NCI-H1694 treated with DMSO at 0.1 percent for 48 hours (cell line): ENCODE measurements around the gene ERC2.
"Not testable (repeated sequence)": the region's sequence is repeated elsewhere in the genome, so short reads cannot be mapped to it uniquely, and the experiment has no call there.

Source experiments
- DNase-seq: peaks from one replicate; lab custom pipeline; 2025; lab: John Stamatoyannopoulos, UW

The ERC2 gene

GRCh38 chr3:56122911-56123310 lies 345.4 kb downstream of the ERC2 start:
- no peak for DNase-seq

- DNase-seq = no peak
Observed at GRCh38 chr3:56121716-56122115, 346.6 kb downstream of the ERC2 start.

GRCh38 chr3:56119575-56120349 lies 348.5 kb downstream of the ERC2 start:
- no peak for DNase-seq

GRCh38 chr3:56118968-56119367 lies 349.3 kb downstream of the ERC2 start:
- no peak for DNase-seq

DNA sequence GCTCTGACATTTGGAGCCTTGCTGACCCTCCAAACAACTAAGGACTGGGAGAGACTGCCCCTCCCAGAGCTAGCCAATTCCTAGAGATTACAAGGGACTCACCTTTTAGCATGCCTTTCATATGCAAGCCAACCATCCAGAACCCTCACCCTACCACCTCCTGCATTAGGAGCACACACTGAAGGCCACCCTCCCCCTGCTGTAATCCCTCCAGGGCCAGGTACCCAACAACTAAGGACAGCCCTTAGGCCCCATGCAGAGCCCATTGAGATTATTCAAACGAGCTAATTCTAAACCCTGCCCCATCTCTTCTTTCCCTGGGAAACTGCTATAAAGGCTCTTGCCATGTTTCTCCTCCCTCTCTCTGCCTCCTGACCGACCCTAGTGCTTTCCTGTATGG lies 352.6 kb downstream of the ERC2 start:
- no peak for DNase-seq

- DNase-seq = no peak
Observed at GRCh38 chr3:56115199-56115598, 353.1 kb downstream of the ERC2 start.

GRCh38 chr3:56113908-56114307 lies 354.4 kb downstream of the ERC2 start:
- no peak for DNase-seq

GRCh38 chr3:56113231-56113630 lies 355.0 kb downstream of the ERC2 start:
- DNase-seq = no peak

DNA sequence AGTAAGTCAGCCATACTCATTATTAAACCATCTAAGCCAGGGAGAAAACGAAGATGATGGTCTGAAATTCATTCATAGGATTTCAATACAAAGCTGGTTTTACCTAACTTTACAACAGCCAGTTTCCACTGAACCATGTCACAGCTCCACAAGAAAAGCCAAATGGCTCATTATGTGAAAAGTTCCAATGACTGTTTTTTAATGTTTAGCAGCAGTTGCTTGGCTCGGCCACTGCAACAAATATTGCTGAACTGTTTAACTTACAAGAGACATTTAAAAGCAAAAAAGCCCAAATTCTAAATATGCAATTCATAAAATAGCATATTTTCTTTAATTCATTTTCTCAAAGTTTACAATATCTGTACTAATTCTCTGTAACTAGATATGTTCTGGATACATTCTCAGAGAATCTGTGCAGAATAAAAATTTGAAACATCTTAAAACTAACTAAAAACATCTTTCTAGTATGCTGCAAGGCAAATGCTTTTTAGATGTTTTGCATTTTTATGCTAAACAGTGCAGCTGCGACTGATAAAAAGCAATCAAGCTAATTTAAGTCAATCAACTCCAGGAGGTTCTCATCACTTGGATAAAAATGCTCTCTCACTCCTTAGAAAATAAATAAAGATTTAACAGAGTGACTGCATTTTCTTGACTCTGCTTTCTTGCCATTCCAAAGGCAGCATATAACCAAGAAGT lies 356.5 kb downstream of the ERC2 start:
- no peak for DNase-seq

DNA sequence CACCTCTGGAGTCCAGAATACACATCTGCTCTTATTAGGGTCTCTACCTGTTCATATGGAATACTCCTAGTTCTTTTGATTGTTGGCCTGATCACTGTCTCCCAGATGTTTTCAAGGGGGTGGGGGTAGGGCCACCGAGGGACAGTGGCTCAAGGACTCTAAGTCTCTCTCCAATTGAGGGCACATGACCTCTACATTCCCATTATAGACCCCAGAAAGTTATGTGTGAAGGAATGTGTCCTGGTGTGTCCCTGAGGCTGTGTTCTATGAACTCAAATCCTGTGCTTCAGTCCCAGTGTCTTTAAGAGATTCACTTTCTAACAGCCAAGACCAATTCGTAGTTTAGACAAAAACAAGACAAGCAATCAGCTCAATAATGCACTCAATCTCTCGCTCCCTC lies 357.4 kb downstream of the ERC2 start:
- no peak for DNase-seq

GRCh38 chr3:56107157-56107556 lies 361.1 kb downstream of the ERC2 start:
- no peak for DNase-seq

GRCh38 chr3:56102032-56102431 lies 366.2 kb downstream of the ERC2 start:
- DNase-seq = no peak

DNA sequence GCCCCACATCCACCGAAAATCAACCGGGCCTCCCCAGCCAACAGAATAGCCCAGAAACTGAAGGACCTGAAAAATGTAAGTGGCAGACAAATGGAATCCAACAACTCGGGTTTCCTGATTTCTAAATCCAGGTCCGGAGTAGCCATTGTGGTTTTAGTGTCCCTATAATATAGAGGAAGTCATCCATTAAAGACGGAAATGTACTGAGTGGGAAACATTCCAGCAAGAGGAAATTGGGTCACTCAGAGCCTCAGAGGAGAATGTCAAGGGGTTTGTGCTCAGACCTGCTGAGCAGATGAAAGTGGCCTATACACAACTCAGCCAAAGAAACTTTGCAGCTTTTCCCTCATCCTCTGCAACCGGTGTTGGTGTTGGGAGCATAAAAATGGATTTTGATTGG lies 366.7 kb downstream of the ERC2 start:
- no peak for DNase-seq

GRCh38 chr3:56096999-56097398 lies 371.3 kb downstream of the ERC2 start:
- no peak for DNase-seq

DNA sequence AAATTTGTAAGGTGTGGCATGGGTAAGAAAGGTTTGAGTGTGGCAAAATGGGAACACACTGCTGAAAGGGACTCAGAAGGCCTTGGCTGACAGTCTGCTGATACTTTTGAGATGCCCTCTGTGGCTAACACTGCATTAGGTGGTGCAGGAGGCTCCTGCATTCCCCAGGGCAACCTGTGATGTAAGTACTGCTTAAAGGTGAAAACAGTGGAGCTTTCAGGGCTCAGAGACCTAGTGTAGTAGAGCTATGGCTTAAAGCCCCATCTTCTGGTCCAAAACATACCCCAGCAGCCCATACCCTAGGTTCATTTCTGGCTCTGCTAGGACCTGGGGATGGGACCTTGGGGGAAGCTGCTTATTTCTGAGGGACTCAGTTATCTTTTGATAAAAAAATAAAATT lies 374.1 kb downstream of the ERC2 start:
- no peak for DNase-seq

- no peak for DNase-seq
Observed at GRCh38 chr3:56089739-56090138, 378.5 kb downstream of the ERC2 start.

GRCh38 chr3:56087451-56088053 lies 380.7 kb downstream of the ERC2 start:
- no peak for DNase-seq

DNA sequence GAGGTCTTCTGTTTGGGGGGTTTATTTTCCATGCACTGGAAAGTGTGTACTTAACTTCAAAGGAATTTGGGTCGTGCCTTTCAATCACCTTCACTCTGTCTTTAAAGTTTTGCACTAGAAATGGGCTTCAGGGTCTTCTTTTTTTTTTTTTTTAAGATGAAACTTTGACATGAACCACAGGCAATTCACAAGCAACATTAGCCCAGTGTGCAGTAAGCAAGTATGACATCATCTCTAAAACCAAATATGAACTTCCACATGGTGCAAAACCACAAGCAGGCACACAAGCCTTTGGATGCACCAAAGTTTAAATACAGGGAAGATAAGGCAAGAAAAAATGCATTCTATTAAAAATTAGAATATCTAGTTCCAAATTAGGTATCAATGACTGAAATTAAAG lies 381.9 kb downstream of the ERC2 start:
- no peak for DNase-seq

DNA sequence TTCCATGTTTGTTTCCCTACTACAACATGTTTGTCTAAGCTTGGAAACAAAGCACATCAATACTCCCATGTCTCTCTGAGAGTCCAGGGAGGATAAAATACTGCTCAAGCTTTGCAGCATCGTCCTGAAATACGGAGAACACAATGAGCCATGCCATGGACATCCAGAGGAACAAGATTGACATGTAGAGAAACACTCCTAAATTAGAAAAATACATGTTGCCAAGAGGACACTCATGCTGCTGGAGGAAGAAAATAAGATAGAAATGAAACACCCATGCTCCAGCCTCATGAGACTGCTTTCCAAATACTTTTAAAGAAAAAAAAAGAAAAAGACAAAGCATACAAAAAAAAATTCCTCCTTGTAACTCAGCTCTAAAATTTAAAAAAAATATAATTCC lies 387.0 kb downstream of the ERC2 start:
- DNase-seq = no peak

GRCh38 chr3:56076746-56077145 lies 391.5 kb downstream of the ERC2 start:
- no peak for DNase-seq

- no peak for DNase-seq
Observed at GRCh38 chr3:56075089-56075488, 393.2 kb downstream of the ERC2 start.

DNA sequence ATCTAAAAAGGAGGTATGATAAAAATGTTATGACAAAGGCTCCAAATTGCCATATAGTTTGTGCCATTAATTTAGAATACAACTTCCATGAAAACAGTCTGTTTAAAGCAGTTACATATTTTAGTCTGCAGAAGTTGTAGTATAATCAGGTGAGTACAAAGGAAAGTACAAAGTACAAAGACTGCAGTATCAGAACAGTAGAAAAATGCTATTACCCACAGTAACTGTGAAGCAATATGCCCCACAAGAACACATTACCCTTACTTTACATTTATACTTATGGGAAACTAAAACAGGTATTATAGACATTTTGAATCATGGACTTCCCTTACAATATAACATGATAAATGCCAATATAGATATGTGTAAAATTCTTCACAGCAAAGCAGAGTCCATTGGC lies 398.5 kb downstream of the ERC2 start:
- DNase-seq = no peak

- DNase-seq = not testable (repeated sequence)
Observed at GRCh38 chr3:56066405-56066804, 401.9 kb downstream of the ERC2 start.
